A549 (cell line): ENCODE measurements around the gene TNNT2. TPM values are rescaled to one million over a fixed set of nuclear protein-coding genes. Genes with fewer than 3 reads are reported as not detected.

Source experiments
- ATAC-seq, 2 experiments: fragments of 200-7000 bp in 1 of 2; fragments of >200 bp in 1 of 2; cut with Nextera tagmentation in 1 of 2; cut with Tn5 transposase in 1 of 2; 3 replicates each; pipeline versions ENCODE4 v1.8.0 to v1.9.1; 2018 to 2020; ENCODE audit warnings: mild to moderate bottlenecking in 1 of 2, moderate library complexity in 1 of 2
- CTCF ChIA-PET: fragments of 300-600 bp; sonication (Branson Sonifier 250); formaldehyde crosslinking; extraction: SDS; loops from one replicate; lab custom pipeline; 2021; ENCODE audit warnings: antibody characterized with exemption, inconsistent platforms; lab: Yijun Ruan, JAX
- POLR2A ChIA-PET: fragments of 350-600 bp; formaldehyde crosslinking; extraction: SDS; loops from one replicate; lab custom pipeline; 2021; ENCODE audit warnings: antibody characterized with exemption, inconsistent platforms; lab: Yijun Ruan, JAX
- DNase-seq, 2 experiments: peaks; one replicate each; pipeline versions ENCODE4 v3.0.0 to v3.0.0-alpha.2; 2011 to 2016; ENCODE audit warnings: low read depth in 1 of 2, low spot score in 1 of 2
- FAIRE-seq: peaks from 2 replicates; lab custom pipeline; 2011; peaks lifted over from hg19 to GRCh38; lab: Jason Lieb, UNC
- H3K27ac ChIP-seq, 2 experiments: fragments of >200 bp; sonication (Bioruptor Twin); formaldehyde crosslinking; 3 replicates each; pipeline ENCODE4 v1.5.1; 2016 to 2017
- H3K4me1 ChIP-seq: fragments of >200 bp; sonication (Bioruptor Twin); formaldehyde crosslinking; 3 replicates; pipeline ENCODE4 v1.6.1; 2016
- H3K4me2 ChIP-seq: fragments of >200 bp; sonication (Bioruptor Twin); formaldehyde crosslinking; 3 replicates; pipeline ENCODE4 v1.6.1; 2016
- H3K4me3 ChIP-seq: fragments of >200 bp; sonication (Bioruptor Twin); formaldehyde crosslinking; 3 replicates; pipeline ENCODE4 v1.5.1; 2016
- H3K9me3 ChIP-seq: fragments of >200 bp; sonication (Bioruptor Twin); formaldehyde crosslinking; 3 replicates; pipeline ENCODE4 v1.6.1; 2016
- BCL3 ChIP-seq: fragments of >200 bp; sonication (Bioruptor Twin); formaldehyde crosslinking; IDR thresholded peaks from 3 replicates; pipeline ENCODE4 v1.6.1; 2016
- BHLHE40 ChIP-seq: IDR thresholded peaks from 2 replicates; pipeline ENCODE4 v1.6.1; 2012; ENCODE audit warnings: low read depth, low read length, inconsistent platforms
- CBX2 ChIP-seq: fragments of 200-600 bp; sonication (generic); IDR thresholded peaks from 2 replicates; pipeline ENCODE4 v1.6.1; 2016; ENCODE audit warnings: low read depth, mild to moderate bottlenecking, borderline replicate concordance
- CHD2 ChIP-seq: fragments of 150-350 bp; IDR thresholded peaks from 2 replicates; pipeline ENCODE4 v1.6.1; 2014; ENCODE audit warnings: low read length; ENCODE audit not compliant: partially characterized antibody
- CHD4 ChIP-seq: fragments of 200-600 bp; sonication (generic); IDR thresholded peaks from 2 replicates; pipeline ENCODE4 v1.6.1; 2016; ENCODE audit warnings: antibody characterized with exemption, mild to moderate bottlenecking, borderline replicate concordance
- EHF ChIP-seq: fragments of 250-450 bp; sonication (Bioruptor Pico); IDR thresholded peaks from 2 replicates; pipeline ENCODE4 v1.5.0; 2020; ENCODE audit warnings: mild to moderate bottlenecking
- ELK1 ChIP-seq: fragments of 150-350 bp; IDR thresholded peaks from 2 replicates; pipeline ENCODE4 v1.6.1; 2014; ENCODE audit warnings: low read depth, mild to moderate bottlenecking, low read length
- ESRRA ChIP-seq: fragments of 150-350 bp; IDR thresholded peaks from 2 replicates; pipeline ENCODE4 v1.6.1; 2014; ENCODE audit warnings: mild to moderate bottlenecking, low read length, borderline replicate concordance
- FOXS1 ChIP-seq: fragments of 250-450 bp; sonication (Bioruptor Pico); IDR thresholded peaks from 2 replicates; pipeline ENCODE4 v1.5.0; 2020; ENCODE audit warnings: mild to moderate bottlenecking, moderate library complexity
- HMGXB4 ChIP-seq: fragments of 250-450 bp; sonication (Bioruptor Pico); IDR thresholded peaks from 2 replicates; pipeline ENCODE4 v1.5.0; 2021; ENCODE audit warnings: mild to moderate bottlenecking, moderate library complexity, borderline replicate concordance
- MAFK ChIP-seq: fragments of 450-650 bp; IDR thresholded peaks from 2 replicates; pipeline ENCODE4 v1.6.1; 2014; ENCODE audit not compliant: partially characterized antibody
- MAX ChIP-seq: IDR thresholded peaks from 2 replicates; pipeline ENCODE4 v1.6.1; 2012
- NPAS2 ChIP-seq: fragments of 250-450 bp; sonication (Bioruptor Pico); IDR thresholded peaks from 2 replicates; pipeline ENCODE4 v1.8.0; 2022; ENCODE audit warnings: mild to moderate bottlenecking, moderate library complexity, borderline replicate concordance
- PBX3 ChIP-seq: IDR thresholded peaks from 2 replicates; pipeline ENCODE4 v1.6.1; 2012
- POLR2A ChIP-seq: IDR thresholded peaks from 2 replicates; pipeline ENCODE4 v1.6.1; 2012; ENCODE audit warnings: mild to moderate bottlenecking, low read length
- RAD21 ChIP-seq, 2 experiments: fragments of >200 bp in 1 of 2; sonication (Bioruptor Twin) in 1 of 2; formaldehyde crosslinking in 1 of 2; IDR thresholded peaks in 1 of 2; conservative IDR thresholded peaks in 1 of 2; 2 replicates in 1 of 2; 3 replicates in 1 of 2; pipeline ENCODE4 v1.6.1; 2012 to 2018; ENCODE audit warnings: inconsistent platforms in 1 of 2
- ZFP36 ChIP-seq: fragments of 450-650 bp; IDR thresholded peaks from 2 replicates; pipeline ENCODE4 v1.6.1; 2014; ENCODE audit warnings: borderline replicate concordance; ENCODE audit not compliant: partially characterized antibody
- ZSCAN20 ChIP-seq: fragments of 250-450 bp; sonication (Bioruptor Pico); IDR thresholded peaks from 2 replicates; pipeline ENCODE4 v1.8.0; 2022; ENCODE audit warnings: mild to moderate bottlenecking, moderate library complexity
- WGBS: methylation state at CpG from one replicate; pipeline ENCODE4 v1.1.6; 2017; ENCODE audit errors: missing lambda C conversion rate; 5-methylcytosine and 5-hydroxymethylcytosine counted together
- polyA plus RNA-seq, 4 experiments: library from polyadenylated mRNA; depleted of rRNA in 3 of 4; stranded (reverse); fragments of >200 nt; fragmentation: RNase III in 1 of 4; extraction: RNeasy Plus Mini Kit Qiagen cat#74134 plus additional on column Dnase treatment in 1 of 4; gene quantifications; 2 replicates in 3 of 4; 3 replicates in 1 of 4; pipeline ENCODE4 v1.2.3, GENCODE V29; 2011 to 2017

The TNNT2 gene
- polyA plus RNA-seq, 2 of the 4 experiments (the other 2 are of a cell fraction): 0.09 TPM; not detected in 1

- FAIRE-seq: no peak
These were observed 64.4 kb downstream of the TNNT2 start for GRCh38 chr1:201313086-201313485.

GRCh38 chr1:201312298-201312697 lies 65.2 kb downstream of the TNNT2 start:
- POLR2A ChIA-PET: no interaction called here
- H3K4me3 ChIP-seq: no peak overlapping the region
- peaks cover 46% of the 10 kb centered on the region for H3K4me1 ChIP-seq
- FAIRE-seq (no peak), DNase-seq (peak in 1 of 2 experiments; percentile 13), ATAC-seq (no peak)
- H3K27ac ChIP-seq: peak overlapping the region in 1 of 2 experiments; percentile 55; a peak in 2 of 6 replicates
- CTCF ChIA-PET: interaction anchor here (0.6 to 6.8 kb wide), 7 partner anchors 22 to 66 kb away, joined by 3 to 50 read pairs (median 5); no protein-coding TSS in a partner anchor
- TF ChIP-seq RAD21 (conservative IDR thresholded peaks at IDR 0.05 in 1 of 2, IDR thresholded peaks at IDR 0.05 in 1 of 2) (peak in 1 of 2 experiments; percentile 30; a peak in 1 of 5 replicates), ZFP36 (no peak), MAFK (no peak), ZSCAN20 (no peak), CHD2 (no peak), PBX3 (no peak), FOXS1 (CRISPR knock-in tag) (no peak)
- H3K9me3 ChIP-seq: no peaks in the 10 kb centered on the region
- no peak overlapping the region for H3K4me2 ChIP-seq
- WGBS: 72% methylated on average over 7 of the region's 7 CpGs

More at GRCh38 chr1:201313086-201313485, 64.4 kb downstream of the TNNT2 start:
- ChIA-PET POLR2A (no interaction called here), CTCF (interaction anchor here (0.6 to 6.8 kb wide), 7 partner anchors 21 to 74 kb away, joined by 3 to 50 read pairs (median 5); no protein-coding TSS in a partner anchor)
- Histone ChIP-seq H3K4me3 (no peak overlapping the region), H3K4me1 (peaks cover 38% of the 10 kb centered on the region), H3K9me3 (no peaks in the 10 kb centered on the region), H3K4me2 (no peak overlapping the region), H3K27ac (no peak overlapping the region)
- ATAC-seq: no peak
- WGBS: 84% methylated on average over 14 of the region's 16 CpGs
- no peak for DNase-seq
- no peak for TF ChIP-seq PBX3
- TF ChIP-seq, all 56 proteins: peak for 0

GRCh38 chr1:201311356-201312011 lies 66.0 kb downstream of the TNNT2 start:
- Histone ChIP-seq H3K27ac (peak overlapping the region in 1 of 2 experiments; percentile 55; a peak in 3 of 6 replicates), H3K4me3 (no peak overlapping the region), H3K4me2 (peak overlapping the region; percentile 5; the same call in 2 of the 3 replicates), H3K9me3 (no peaks in the 10 kb centered on the region), H3K4me1 (peaks cover 48% of the 10 kb centered on the region)
- WGBS: 47% methylated on average over 8 of the region's 8 CpGs
- POLR2A ChIA-PET: interaction anchor here (0.8 kb wide), 1 partner anchor 36 kb away, joined by 3 read pairs; no protein-coding TSS in a partner anchor
- TF ChIP-seq CHD4: no peak
- TF ChIP-seq HMGXB4 (CRISPR knock-in tag): no peak
- no peak for TF ChIP-seq ELK1
- no peak for TF ChIP-seq NPAS2 (CRISPR knock-in tag)
- TF ChIP-seq EHF: no peak
- no peak for TF ChIP-seq ESRRA
- no peak for TF ChIP-seq BCL3
- TF ChIP-seq MAX: no peak
- no peak for TF ChIP-seq CBX2
- no peak for TF ChIP-seq POLR2A
- TF ChIP-seq BHLHE40: no peak
- DNase-seq (no peak), ATAC-seq (no peak), FAIRE-seq (no peak)
- CTCF ChIA-PET: interaction anchor here (0.7 to 6.8 kb wide), 10 partner anchors 8 to 65 kb away, joined by 3 to 50 read pairs (median 4); no protein-coding TSS in a partner anchor
